Measurements from ENCODE around the gene VAPB.

The VAPB gene

DNA sequence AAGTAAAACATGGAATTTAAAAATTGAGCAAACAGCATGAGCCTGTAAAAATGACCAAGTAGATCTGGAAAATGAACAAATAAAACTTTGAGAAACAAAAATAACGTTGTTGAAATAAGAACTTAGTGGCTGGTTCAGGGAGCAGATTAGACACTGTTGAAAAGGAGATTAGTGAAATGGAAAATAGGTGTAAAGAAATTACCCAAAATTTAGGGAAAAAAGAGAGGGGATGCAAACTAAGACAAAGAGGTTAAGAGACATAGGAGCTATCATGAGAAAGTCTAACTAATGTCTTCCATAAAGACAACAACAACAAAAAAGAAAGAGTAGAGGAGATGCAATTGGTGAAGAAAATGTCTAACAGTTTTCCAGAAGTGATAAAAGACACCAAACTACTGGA, 97.2 kb downstream of the VAPB start:
- no peak for DNase-seq

DNA sequence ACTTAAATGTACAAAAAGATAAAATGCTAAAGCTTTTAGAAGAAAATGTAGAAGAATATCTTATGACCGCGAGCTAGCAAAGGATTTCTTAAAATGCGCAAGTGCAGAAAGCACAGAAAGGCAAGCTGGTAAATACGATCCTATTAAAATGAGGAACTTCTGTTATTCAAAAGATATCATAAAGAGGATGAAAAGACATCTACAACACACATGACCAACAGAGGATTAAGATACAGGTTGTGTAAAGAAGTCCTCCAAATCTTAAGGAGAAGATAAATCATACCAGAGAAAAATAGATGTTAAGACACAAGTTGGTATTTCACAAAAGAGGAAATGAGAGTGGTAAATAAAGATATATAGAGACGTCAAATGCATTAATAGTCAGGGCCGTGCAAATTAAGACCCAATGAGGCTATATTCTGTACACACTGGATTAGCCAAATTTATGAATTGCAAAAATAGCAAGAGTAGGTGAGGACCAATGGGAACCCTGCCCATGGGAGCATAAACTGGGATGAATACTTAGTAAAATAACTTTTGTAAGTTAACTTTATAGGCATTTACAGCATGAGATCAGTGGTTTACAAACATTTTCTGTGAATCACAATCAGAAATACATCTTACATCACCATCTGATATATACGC, 103.2 kb downstream of the VAPB start:
- DNase-seq: no peak

DNA sequence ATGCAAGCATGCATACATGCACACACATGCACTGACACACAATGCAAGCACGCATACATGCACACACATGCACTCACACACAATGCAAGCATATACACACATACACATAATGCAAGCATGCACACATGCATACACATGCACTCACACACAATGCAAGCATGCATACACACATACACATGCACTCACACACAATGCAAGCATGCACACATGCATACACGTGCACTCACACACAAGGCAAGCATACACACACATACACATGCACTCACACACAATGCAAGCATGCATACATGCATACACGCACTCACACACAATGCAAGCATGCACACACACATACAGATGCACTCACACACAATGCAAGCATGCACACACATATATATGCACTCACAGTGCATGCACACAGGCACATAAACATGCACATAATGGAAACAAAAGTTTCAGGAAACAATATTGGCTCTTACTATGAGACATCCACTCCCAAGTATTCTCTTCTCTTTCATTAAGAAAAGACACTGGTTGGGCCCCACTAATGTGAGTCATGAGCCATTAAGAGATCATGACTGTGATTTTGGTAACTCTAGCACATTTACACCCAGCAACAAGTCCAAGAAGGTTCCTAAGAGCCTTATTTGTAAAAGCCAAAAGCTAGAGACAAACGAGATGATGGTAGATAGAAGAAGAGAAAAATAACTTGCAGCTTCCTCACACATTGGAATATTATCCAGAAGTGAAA, 103.9 kb downstream of the VAPB start:
- no peak for DNase-seq

DNA sequence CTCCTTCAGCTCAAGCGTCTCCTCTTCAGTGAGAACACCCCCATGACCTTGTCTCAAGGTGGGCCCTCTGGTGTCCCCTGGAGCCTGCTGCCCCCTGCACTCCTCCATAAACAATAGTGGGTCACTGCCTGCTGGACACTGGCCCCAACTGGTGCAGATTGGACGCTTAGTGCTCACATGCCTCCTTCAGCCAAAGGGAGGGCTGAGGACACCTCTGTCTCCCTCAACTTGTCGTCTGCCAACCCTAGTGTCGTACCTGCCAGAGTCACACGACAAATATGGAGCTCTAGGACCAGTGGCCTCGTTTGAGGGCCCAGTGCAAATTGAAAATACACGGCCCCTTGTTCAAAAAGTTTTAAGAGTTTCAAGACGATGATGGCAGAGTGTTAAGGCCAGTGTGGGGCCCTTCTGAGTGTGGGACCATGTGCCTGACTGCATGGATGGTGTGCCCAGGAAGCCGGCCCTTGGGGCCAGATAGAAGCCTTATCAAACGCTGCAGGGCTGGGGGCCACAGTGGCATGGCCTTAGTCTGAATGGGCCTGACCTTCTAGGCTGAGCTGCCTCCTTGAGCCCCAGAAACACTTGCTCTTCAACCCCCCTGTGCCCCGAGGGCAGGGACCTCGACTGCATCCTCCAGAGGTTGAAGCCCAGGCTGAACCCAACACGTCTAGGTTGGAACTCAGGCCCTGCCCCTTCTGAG, 106.0 kb downstream of the VAPB start:
- DNase-seq: no peak

DNA sequence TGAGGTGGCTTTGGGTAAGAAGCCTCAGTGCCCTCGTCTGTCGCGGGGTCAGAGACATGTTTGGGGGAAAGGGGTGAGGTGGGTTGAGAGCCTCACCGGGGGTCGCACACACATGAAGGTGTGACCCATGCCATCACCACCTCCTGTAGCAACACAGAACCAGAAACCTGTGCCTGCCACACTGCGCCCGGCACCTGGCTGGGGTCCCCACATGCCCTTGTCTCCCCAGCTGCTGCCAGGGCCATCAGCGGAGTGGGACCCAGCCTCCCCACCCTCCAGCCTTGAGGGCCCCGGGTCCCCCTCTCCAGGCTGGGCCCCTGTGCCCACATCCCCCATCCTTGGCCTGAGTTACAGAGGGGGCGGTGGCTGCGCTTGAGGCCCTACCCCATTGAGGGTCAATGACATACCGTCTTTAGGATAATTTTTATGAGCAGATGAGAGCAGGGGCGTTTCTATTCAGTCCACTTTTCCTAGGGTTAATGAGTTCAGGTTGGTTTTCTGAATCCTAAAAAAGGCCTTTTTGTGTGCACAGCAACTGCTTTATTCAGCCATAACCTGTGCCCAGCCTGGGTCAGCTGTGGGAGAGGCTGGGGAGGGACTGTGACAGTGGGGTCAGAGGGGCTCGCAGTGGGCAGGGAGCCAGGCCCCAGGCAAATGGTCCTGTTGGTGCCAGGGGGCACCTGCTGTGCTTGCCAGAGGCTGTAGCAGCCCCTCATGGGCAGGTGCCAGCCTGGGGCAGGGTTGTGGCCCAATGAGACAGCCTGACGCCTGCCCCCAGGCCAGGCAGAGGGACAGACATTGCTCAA, 106.8 kb downstream of the VAPB start:
- no peak for DNase-seq

DNA sequence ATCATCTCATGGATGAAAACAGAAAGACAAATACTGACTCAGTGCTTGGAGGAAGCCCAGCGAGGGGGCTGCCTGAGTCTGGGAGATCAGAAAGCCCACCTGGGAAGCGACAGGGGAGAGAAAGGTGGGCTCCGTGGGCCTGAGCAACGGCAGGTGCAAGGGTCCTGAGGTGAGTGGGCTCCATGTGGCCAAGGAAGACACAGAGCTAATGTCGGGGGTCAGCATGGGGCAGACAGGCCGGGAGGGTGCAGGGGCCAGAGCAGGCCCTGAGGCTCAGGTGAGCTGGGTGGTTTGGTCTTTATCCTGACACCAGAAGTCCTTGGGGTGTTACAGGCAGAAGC, 107.4 kb downstream of the VAPB start:
- no peak for DNase-seq

DNA sequence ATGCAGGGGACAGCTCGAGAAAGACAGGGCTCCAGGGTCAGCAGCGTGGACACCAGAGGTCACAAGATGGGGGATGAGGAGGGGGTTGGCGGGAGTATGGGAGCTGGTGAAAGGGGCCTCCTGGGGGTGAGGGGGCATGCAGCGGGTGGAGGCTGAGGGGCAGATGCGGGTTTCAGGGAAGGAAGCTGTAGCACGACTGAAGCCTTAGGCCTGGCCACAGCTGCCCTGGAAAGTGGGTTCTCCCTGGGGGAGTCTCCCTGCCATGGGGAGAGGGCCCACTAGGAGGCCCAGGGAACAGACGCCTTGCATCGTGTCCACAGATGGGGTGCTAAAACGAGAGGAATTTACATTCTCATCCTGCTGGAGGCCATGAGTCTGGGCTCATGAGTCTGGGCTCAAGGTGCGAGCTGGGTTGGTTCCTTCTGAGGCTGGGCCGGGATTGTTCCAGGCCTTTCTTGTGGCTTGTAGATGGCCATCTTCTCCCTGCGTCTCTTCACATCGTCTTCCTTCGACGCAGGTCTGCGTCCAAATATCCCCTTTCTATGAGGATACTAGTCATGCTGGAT, 108.1 kb downstream of the VAPB start:
- no peak for DNase-seq

DNA sequence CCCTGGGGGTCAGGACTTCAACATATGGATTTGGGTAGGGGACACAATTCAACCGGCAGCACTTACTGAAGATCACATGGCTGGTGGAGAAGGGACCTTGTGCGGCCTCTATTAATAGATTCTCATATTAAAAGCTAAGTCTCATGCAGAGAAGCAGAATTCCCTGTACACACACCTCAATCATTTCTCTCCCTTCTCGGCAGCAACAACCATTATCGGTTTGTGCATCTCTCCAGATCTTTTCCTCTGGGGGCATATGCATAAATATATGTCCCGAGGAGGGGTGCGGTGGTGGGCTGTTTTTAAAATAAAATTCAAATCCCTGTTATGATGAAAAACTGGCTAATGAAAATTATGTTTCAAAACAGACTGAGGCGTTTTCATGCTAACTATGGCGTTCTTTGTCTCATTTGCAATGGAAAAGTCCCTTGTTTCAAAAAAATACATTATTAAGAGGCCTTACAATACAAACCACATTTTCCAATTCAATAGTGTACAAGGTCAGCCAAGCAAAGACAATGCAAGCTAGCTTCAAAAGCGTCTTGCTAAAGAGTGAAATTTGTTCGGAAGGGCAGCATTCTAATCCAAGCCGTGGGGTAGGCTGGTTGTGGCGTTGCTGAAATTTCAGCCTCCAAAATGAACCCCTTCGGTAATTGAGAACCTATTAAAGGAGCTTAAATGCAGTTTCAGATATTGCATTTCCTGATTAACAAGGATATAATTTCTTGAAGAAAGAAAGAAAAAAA, 108.9 kb downstream of the VAPB start:
- no peak for DNase-seq

DNA sequence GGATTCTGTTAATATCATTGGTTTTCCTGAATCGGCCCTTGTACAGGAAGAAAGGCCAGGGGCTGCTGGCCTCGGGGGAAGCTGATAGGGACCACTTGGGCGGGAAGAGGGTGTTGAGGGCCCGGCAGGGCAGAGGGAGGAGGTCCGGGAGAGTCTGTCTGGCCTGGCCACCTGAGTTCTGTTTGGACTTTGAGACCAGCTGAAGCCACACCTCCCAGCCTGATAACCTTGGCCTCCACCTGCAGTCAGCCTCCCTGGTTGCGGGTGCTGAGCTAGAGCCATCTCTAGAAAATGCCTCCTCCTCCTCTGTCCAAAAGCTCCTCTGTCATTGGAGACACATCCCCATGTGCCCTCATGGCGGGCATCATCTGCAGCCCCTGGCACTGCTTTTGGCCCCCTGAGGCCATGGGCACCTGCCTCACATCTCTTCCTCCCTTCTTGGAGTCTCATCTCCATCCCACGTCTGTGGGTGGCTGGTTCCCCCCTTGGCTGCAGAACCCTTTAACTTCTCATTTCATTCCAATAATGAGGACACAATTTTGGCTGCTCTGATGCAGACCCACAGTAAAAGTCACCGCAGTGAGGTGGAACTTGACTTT, 109.5 kb downstream of the VAPB start:
- no peak for DNase-seq

DNA sequence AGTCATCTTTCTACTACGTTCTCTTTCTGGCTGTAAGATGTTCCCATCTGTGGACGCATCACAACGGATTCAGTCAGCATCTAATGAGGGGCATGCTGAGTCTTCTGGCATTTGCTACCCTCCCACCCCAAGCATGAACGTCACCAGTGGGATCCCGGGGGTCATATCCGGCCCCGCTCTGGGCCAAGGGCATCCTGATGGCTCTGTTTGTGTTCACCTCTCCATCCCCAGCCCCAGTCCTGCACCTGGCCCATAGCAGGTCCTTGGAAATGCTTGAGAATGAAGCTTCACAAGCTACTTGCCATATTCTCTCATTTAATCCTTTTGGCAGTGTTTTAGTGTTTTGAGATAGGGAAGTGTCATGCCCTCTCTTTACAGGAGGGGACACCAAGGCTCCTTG, 111.2 kb downstream of the VAPB start:
- no peak for DNase-seq
